ENCODE measurements around the gene PMP22.
"Not testable (repeated sequence)": the region's sequence is repeated elsewhere in the genome, so short reads cannot be mapped to it uniquely, and the experiment has no call there.

Gene PMP22

GRCh38 chr17:15200574-15200973 lies 64.6 kb downstream of the PMP22 start:
- DNase-seq, result not testable (repeated sequence)

DNA sequence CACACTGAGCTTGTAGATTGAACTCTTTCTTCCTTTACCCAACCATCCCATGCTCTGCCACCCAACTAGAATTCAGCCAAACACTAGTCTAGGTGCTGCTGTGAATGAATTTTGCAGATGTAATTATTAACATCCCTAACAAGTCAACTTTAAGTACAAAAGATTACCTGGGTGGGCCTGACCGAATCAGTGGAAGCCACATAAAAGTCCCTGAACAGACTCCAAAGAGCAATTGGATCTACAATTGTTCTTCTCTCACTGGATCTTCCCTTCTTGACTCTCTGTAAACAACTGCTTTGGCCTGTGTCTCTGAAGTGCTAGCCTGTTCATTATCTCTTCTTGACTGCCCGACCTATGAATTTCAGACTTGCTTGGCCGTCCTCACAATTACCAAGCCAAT lies 67.9 kb downstream of the PMP22 start:
- no peak for DNase-seq

DNA sequence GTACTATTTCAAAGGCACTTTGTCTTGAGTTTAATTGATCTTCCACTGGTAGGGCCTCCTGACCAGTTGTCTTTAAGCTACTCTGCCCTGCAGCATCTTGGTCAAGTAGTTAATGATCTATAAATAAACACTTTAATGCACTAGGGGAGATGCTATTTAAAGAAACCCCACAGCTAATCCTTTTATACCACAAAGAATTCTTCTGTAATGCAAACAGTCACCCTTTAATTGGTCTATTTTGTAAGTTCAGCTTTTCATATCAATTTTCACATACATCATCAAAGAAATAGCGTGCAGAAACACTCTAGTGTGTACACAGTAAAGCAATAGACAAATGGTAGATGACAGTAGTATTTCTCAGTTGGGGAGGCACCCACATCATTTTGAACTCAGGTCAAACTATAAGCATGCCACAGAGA lies 70.3 kb downstream of the PMP22 start:
- no peak for DNase-seq

DNA sequence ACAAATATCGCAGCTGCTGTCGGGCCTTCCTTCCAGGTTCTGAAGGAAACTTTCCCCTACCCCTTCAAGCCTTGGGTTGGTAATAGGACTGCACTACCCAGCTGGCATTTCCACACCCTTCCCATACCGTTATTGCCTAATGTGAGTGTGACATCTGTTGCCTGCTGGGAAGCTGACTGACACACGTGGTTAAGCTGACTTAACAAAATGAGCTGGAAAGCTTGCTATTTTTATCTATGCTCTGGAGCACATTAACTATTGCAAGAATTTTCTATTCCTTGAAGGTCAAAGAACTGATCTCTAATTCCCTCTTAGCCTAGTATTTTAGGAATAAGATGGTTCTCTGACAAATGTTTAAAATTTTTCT lies 79.5 kb downstream of the PMP22 start:
- no peak for DNase-seq

- DNase-seq, result no peak
Observed at GRCh38 chr17:15184872-15185624, 80.1 kb downstream of the PMP22 start.

- DNase-seq, result no peak
Observed at GRCh38 chr17:15181816-15182215, 83.3 kb downstream of the PMP22 start.

GRCh38 chr17:15181333-15181732 lies 83.8 kb downstream of the PMP22 start:
- DNase-seq, result no peak

DNA sequence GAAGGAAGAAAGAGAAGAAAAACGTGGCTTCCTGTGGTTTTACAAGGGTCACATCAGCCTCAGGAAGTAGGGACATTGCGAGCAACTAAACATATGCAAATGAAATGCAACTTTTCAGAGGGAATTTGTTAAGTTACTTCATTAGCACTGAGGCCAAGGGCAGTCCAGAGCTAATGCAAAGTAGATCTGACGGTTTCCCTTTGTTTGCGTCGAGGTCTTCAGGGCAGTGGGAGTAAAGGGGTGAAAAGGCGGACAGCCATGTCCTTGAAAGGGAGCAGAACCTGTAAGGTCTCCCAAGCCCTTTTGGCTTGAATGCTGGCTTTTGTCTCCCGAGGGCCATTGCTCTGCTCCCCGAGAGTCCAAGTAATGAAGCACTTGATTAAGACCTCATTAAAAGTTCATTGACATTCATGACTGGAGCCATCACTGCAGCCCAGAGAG lies 85.0 kb downstream of the PMP22 start:
- no peak for DNase-seq
